Hypothalamus (tissue), 51 donors: ENCODE data around the gene PCGF3.

Experiments used
- DNase-seq, 51 donors: peaks; one replicate each; lab custom pipeline; 2025; lab: John Stamatoyannopoulos, UW

PCGF3 gene, protein sequence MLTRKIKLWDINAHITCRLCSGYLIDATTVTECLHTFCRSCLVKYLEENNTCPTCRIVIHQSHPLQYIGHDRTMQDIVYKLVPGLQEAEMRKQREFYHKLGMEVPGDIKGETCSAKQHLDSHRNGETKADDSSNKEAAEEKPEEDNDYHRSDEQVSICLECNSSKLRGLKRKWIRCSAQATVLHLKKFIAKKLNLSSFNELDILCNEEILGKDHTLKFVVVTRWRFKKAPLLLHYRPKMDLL

DNA sequence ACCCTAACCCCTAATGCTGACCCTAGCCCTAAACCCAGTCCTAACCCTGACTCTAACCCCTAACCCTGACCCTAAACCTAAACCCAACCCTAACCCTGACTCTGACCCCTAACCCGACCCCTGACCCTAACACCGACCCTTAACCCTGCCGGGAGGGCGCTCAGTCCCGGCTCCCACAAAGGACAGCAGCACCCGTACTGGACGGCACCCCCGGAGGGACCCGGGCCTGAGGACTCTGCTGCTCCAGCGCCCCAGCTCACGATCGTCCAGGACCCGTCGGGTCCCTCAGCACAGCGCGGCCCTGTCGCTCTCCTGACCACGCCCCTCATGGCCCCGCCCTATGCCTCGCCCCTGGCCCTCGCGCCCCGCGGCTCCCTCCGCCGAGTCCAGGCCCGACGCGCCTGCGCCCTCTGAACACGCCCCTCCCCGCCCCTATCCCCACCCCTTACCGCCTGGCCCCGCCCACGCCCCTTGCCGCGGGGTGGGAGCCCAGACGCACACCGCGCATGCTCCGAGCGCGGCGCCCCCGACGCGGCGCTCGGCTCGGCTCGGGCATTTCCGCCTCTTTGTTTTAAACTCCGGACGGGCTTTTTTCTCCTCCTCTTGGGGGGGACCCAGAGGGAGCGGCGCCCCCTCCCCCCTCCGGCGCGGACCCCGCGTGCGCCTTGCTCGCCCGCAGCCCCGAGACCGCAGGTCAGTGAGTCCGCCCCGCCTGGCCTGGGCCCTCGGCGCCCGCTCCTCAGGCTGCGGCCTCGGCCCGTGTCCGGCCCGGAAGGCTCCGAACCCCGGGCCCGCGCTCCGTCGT is at the start of gene PCGF3:
Gene PCGF3, plus strand, starts transcription at position 555 of the 805 bp plus-strand sequence. CDS start 27,849 bp downstream, outside the sequence.
- DNase-seq: peak; percentile 62 to 97 (median 92)

DNA sequence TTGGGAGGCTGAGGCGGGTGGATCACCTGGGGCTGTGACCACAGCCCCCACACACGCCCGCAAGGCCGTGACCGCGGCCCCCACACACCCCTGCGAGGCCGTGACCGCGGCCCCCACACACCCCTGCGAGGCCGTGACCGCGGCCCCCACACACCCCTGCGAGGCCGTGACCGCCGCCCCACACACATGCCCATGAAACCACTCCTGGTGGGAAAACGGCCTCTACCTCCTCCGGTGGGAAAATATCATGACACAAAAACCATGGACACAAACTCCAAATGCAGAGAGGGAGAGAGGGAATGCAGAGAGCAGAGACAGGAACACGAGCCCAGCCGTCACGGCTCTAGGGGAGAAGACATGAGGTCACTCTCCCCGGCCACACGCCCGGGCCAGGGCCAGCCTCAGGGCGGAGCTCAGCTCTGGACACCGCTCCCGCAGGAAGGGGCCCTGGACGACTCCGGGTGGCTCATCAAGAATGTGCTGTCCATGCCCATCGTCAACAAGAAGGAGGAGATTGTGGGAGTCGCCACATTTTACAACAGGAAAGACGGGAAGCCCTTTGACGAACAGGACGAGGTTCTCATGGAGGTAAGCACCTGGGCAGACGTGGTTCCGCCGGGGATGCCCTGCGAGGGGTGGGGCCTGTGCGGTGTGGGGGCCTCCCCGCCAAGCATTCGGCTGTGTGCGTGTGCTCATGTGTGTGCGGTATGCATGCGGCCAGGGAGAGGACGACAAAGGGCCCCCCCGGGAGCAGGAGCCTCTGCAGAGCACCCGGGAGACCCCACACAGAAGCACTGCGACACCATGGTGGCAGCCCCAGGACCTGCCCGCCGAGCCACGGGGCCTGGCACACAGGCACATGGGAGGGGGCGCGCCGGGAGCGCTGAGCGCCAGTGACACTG is 48.9 kb upstream of the PCGF3 start:
- peak in 5 of 51 donors; percentile 24 to 38 (median 30) for DNase-seq

DNA sequence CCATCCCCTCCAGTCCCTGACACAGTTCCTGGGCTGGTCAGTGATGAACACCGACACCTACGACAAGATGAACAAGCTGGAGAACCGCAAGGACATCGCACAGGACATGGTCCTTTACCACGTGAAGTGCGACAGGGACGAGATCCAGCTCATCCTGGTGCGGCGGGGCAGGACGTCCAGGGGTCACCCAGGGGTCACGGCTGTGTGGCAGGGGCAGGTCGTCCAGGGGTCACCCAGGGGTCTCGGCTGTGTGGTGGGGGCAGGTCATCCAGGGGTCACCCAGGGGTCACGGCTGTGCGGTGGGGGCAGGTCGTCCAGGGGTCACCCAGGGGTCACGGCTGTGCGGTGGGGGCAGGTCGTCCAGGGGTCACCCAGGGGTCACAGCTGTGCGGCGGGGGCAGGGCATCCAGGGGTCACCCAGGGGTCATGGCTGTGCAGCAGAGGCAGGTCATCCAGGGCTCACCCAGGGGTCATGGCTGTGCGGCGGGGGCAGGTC is 48.2 kb upstream of the PCGF3 start:
- DNase-seq: no peak

DNA sequence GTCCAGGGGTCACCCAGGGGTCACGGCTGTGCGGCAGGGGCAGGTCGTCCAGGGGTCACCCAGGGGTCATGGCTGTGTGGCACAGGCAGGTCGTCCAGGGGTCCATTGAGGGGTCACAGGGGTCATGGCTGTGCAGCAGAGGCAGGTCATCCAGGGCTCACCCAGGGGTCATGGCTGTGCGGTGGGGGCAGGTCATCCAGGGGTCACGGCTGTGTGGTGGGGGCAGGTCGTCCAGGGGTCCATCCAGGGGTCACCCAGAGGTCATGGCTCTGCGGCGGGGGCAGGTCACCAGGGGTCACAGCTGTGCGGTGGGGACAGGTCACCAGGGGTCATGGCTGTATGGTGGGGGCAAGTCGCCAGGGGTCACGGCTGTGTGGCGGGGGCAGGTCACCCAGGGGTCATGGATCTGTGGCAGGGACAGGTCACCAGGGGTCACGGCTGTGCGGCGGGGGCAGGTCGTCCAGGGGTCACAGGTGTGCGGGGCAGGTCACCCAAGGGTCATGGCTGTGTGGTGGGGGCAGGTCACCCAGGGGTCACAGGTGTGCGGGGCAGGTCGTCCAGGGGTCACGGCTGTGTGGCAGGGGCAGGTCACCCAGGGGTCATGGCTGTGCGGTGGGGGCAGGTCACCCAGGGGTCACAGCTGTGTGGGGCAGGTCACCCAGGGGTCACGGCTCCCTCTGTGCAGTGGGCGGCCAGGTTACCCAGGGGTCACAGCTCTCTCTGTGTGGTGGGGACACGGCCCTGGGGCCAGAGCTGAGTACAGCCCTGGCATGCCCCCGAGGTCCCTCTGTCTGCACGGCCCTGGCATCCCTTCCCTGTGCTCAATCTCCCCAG is 47.6 kb upstream of the PCGF3 start:
- DNase-seq: no peak

DNA sequence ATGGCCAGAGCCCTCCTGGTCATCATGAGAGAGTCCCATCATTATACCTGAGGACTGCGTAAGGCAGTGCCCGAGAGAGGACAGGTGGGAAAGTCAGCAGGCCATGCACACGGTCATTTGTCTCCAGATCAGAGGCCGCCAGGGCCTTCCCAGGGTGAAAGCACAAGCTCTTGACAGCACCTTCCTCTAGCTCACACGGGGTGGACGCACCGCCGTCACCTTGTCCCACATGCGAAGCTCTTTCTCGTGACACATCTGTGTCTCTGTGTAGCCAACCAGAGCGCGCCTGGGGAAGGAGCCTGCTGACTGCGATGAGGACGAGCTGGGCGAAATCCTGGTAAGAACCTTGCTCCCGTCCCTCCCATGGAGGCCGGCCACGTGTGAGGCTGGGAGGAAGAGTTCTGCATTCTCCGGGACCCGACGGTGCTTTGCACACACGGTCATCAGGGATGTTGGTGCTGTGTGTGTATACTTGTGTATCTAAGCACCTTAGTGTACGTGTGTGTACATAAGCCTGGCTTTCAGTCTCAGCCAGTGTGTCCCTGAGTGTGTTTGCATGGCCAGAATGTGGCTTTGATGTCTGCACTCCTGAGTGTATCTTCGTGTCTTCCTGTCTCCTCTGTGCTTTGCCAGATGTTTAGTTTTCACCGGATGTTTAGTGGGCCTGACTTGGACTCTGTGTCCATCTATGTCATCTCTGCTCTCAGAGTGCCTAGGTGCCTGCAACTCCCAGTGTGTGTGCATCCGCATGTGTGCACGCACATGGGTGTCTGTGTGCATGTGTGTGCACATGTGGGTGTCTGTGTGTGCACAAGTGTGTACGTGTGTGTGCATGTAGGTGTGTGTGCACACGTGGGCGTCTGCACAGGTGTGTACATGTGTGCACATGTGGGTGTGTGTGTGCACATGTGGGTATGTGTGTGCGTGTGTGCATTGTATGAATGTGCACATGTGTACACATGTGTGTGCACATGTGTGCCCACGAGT is 46.7 kb upstream of the PCGF3 start:
- DNase-seq: no peak

DNA sequence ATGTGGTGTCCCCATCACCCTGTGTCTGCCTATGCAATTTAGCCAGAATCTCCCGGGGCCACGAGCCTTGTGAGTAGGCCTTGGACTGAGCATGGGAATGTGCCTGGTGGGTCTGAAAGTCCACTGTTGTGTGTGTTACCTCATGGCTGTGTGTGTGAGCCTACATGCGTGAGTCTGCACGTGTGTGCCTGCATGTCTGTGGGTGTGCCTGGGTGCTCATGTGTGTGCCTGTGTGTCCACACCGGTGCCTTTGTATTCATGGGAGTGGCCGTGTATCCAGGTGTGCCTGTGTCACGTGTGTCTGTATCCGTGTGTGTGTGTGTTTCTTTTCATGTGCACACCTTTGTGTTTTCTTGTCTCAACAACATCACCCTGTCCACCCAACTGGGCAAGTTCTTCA is 45.8 kb upstream of the PCGF3 start:
- no peak for DNase-seq

DNA sequence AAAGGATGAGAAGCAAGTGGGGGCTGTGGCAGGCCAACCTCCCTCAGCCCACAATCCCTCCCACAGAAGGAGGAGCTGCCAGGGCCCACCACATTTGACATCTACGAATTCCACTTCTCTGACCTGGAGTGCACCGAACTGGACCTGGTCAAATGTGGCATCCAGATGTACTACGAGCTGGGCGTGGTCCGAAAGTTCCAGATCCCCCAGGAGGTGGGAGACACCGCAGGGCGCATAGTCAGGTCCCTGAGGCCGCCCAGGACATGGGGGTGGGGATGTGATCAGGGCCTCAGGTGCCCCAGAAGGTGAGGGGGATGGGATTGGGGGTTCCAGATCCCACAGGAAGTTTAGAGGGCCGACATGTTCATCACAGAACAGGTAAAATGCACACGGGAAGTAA is 45.2 kb upstream of the PCGF3 start:
- no peak for DNase-seq

DNA sequence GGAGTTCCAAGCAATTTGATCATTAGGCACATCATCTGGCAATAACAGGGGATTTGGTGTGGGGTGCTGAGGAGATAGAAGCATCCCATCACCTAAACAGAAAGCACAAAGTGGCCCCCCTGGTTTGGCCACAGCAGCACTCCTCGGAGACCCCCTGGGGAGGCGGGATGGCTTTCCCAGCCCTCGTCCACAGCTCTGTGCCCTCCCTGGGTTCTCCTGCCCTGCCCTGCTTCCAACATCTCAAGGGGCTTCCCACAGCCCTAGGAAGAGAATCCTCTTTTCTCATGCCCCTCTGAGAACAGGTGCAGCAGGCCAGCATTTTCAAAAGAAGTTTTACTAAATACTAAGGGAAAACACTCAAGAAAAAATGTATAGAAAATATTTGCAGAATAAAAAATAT is 44.4 kb upstream of the PCGF3 start:
- DNase-seq: no peak

DNA sequence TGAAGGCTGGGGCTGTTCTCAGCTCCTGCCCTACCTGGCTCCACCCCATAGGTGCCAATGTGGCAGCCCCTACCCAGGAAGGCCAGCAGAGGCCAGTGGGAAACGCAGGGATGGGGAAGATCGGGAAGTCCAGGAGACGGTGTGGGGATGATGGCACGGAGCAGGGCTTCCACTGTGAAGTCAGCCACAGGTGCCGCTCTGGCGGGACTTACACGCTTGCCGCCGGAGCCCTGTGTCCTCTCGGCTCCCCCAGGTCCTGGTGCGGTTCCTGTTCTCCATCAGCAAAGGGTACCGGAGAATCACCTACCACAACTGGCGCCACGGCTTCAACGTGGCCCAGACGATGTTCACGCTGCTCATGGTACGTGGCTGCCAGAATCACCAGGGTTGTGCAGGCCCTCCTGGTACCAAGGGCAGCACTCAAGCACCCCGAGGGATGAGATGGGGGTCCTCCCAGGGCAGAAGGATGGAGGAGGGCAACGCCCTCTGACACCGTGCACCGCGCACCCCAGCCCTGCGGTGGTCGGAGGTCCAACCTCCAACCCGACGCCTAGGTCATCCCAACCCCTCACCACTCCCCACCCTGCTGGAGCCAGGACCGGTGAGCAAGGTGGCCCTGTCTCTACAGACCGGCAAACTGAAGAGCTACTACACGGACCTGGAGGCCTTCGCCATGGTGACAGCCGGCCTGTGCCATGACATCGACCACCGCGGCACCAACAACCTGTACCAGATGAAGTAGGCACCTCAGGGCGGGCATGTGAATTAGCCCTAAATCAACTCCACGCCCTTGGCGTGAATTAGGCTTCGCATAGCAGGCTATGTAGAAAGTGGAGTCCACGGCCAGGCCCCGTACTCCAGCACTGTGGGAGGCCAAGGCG is 43.5 kb upstream of the PCGF3 start:
- no peak for DNase-seq

DNA sequence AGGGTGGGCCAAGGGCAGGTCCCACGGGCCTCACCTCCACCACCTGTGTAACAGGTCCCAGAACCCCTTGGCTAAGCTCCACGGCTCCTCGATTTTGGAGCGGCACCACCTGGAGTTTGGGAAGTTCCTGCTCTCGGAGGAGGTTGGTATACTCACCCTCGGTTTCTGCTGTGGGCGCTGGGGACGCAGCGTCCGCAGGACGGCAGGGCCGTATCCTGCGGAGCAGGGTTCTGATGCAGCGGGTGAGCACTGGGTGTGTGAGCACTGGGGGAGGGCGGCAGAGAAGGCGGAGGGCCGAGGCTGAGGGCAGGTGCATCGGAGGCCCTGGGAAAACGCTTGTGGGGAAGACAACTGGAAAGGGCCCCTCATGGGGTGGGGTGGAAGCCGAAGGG is 42.6 kb upstream of the PCGF3 start:
- no peak for DNase-seq

DNA sequence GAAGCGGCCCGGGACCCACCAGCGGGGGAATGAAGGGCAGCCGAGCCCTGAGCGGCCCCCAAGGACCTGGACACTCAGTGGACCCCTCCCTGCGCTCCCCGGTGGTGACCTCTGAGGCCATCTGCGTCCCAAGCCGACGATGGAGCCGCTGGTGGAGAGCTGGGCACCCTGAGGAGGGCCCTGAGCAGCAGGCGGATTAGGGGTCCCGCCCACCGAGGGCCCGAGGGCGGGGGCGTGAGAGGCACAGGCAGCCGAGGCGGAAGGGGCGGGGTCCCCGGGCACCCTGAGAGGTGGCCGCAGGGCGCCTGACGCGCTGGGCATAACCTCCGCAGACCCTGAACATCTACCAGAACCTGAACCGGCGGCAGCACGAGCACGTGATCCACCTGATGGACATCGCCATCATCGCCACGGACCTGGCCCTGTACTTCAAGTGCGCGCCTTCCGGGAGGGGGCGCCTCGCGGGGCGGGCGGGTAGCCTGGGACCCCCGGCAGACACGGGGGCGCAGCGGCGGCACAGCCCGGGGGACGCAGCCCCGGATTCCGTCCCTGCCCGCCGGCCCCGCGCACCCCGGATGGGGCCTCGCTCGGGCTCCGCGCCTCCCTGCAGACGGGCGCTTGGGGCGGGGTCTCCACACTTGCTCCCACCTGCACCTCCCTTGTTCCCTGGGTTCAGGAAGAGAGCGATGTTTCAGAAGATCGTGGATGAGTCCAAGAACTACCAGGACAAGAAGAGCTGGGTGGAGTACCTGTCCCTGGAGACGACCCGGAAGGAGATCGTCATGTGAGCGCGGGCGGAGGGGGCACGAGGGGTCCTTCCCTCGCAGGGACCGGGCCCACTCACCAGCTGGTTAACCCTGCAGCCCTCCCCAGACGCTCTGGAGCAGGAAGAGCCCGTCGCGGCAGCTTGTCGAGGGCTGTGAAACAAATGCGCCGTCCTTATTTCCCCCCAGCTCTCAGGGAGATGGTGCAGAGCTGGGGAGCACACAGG is 41.9 kb upstream of the PCGF3 start:
- peak in 28 of 51 donors; percentile 18 to 63 (median 42) for DNase-seq

DNA sequence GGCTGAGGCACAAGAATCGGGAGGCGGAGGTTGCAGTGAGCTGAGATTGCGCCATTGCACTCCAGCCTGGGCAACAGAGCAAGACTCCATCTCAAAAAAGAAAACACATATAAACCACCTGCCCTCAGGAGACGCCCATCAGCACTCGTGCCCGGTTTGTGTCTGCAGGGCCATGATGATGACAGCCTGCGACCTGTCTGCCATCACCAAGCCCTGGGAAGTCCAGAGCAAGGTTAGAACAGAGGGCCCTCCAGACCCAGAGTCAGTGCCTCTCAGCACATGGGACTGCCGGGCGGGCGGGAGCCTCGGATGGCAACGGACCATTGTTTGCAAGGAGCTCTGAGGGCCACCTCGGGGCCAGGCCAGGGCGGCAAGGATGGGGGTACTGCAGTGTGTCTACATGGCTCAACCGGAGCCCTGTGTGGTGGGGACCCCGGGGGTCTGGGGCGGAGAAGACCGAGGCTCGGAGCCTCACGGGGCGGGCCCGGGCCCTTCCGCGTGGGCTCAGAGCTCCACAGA is 40.9 kb upstream of the PCGF3 start:
- DNase-seq: no peak

DNA sequence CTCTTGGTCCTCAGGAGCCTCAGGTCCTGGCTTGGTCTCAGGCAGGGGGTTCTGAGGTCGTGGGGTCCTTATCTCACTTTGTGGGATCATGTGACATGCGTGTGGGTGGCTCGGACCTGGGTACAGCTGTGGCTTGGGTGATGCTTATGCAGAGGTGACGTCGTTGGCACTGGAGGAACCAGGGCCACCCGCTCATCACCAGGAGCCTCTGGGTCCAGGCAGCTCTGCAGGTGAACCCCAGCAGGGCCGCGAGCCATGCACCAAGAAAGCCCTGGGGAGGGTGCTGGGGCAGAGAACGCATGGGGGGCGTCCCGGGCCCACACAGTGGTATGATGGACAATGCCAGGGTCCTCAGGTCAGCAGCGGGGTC is 40.3 kb upstream of the PCGF3 start:
- DNase-seq: no peak

DNA sequence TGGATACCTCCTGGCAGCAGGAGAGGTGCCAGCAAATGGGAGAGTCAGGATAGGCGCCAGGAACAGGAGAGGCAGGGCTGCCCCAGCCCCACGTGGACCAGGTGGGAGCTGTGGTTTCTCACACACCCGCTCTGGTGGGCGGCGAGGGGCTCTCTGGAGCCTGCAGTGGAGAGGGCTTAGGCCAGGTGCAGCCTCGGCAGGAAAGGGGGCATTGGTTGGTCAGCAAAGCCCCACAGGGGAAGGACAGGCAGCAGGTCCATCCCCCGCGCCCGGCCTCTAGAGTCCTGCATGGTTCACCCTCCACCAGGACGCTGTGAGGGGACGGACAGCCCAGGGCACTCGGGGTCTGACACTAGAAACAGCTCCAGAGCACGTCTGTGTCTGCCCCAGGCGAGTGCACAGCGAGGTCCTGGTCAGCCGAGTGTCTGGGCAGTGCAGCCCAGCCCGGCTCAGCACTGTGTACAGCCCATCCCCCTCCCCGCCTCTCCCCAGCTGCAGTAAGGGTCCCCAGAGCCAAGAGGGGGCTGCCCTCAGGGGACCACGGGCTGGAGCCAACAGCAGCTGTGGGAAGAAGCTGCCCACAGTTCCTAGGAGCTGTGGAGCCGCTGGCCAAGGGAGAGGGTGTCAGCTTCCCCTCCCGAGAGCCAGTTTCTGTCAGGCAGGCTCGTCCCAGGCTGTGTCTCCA is 39.7 kb upstream of the PCGF3 start:
- DNase-seq: peak in 9 of 51 donors; percentile 28 to 58 (median 36)

DNA sequence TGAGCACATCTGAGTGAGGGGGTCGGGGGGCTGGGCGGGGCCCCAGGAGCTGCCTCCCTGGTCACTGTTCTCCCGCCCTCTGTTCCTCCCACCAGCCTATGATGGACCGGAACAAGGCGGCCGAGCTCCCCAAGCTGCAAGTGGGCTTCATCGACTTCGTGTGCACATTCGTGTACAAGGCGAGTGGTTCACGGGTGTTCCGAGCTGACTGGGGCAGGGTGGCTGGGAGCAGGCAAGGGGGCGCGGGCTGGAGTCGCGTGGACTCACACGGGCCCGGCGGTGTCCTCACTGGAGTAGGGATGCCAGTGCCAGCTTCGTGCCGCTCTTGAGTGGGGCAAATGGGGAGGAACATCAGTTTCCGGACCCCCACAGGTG is 39.2 kb upstream of the PCGF3 start:
- no peak for DNase-seq
